ENCODE results near the gene OR13F1.

- TF ChIP-seq CTCF (IDR thresholded peaks at IDR 0.05; ENCODE audit: low read depth, low read length, poor library complexity, severe bottlenecking): no peak
- no peak for TF ChIP-seq EZH2phosphoT487 (IDR thresholded peaks at IDR 0.05; ENCODE audit: borderline replicate concordance, low read length)
Observed at GRCh38 chr9:104536756-104537155, 32.7 kb downstream of the OR13F1 start, which contains the start of gene OR13C3.

Measured in DOHH2 (cell line).